ENCODE measurements around the gene S100A7.

Gene S100A7

GRCh38 chr1:153447498-153448170 is 12.8 kb downstream of the S100A7 start:
- no peak for TF ChIP-seq CTCF (IDR thresholded peaks at IDR 0.05; ENCODE audit: low read depth, low read length)
- H3K4me3 ChIP-seq (ENCODE audit: low read depth, low read length), result no peak overlapping the region

- no peak overlapping the region for H3K4me3 ChIP-seq (ENCODE audit: low read depth, low read length)
- no peak for TF ChIP-seq CTCF (IDR thresholded peaks at IDR 0.05; ENCODE audit: low read depth, low read length)
These were observed 16.4 kb downstream of the S100A7 start for GRCh38 chr1:153444078-153444477.

GRCh38 chr1:153443486-153443885 is 17.0 kb downstream of the S100A7 start:
- no peak overlapping the region for H3K4me3 ChIP-seq (ENCODE audit: low read depth, low read length)
- no peak for TF ChIP-seq CTCF (IDR thresholded peaks at IDR 0.05; ENCODE audit: low read depth, low read length)

GRCh38 chr1:153441238-153441755 is 19.2 kb downstream of the S100A7 start:
- H3K4me3 ChIP-seq (ENCODE audit: low read depth, low read length), result no peak overlapping the region
- no peak for TF ChIP-seq CTCF (IDR thresholded peaks at IDR 0.05; ENCODE audit: low read depth, low read length)

- no peak overlapping the region for H3K4me3 ChIP-seq (ENCODE audit: low read depth, low read length)
- no peak for TF ChIP-seq CTCF (IDR thresholded peaks at IDR 0.05; ENCODE audit: low read depth, low read length)
These were observed 21.2 kb downstream of the S100A7 start for GRCh38 chr1:153439273-153439672.

- TF ChIP-seq CTCF (IDR thresholded peaks at IDR 0.05; ENCODE audit: low read depth, low read length), result no peak
- no peak overlapping the region for H3K4me3 ChIP-seq (ENCODE audit: low read depth, low read length)
These were observed 21.9 kb downstream of the S100A7 start for GRCh38 chr1:153438599-153438998.

GRCh38 chr1:153437236-153437635 is 23.2 kb downstream of the S100A7 start:
- TF ChIP-seq CTCF (IDR thresholded peaks at IDR 0.05; ENCODE audit: low read depth, low read length), result no peak
- H3K4me3 ChIP-seq (ENCODE audit: low read depth, low read length), result no peak overlapping the region
